ENCODE results near the gene WDR33.

Gene WDR33

DNA sequence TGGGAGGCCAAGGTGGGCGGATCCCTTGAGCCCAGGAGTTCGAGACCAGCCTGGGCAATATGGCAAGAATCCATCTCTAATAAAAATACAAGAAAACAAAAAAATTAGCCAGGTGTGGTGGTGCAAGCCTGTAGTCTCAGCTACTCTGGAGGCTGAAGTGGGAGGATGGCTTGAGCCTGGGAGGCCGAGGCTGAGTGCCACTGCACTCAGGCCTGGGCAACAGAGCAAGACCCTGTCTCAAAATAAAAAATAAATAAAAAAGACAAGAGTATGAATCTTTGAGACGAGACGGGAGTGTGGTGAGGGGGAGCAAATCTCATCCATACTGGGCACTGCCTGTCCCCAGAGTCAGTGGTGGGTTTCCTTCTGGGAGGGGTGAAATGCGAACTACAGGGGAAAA, 152.8 kb downstream of the WDR33 start:
- DNase-seq (ENCODE audit: low read depth, low spot score), result no peak
- WGBS (ENCODE audit: insufficient coverage, insufficient read length), result no CpG with 5 or more reads among the region's 6 CpGs

DNA sequence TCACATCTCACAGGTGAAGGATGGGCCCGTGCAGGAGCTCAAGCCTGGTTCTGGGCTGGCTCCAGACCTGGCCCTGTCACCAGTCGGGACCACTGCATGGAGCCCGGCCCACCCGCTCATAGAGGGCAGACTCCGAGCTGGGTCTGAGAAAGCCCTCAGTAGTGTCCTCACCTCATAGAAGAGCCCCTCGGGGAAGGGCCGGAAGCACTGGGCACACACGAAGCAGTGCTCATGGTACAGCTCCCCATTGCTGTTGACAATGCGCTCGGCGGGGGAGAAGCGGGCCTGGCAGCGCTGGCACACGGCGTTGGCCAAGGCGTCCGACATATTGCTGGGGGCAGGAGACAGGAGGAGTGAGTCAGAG, 153.8 kb downstream of the WDR33 start:
- H3K27ac ChIP-seq (ENCODE audit: low read length), result no peak overlapping the region
- no peaks in the 10 kb centered on the region for H3K27me3 ChIP-seq (ENCODE audit: control insufficient read depth, insufficient read depth, low read length)
- H3K9me3 ChIP-seq (ENCODE audit: control insufficient read depth, insufficient read depth, low read length), result no peaks in the 10 kb centered on the region
- no CpG with 5 or more reads among the region's 17 CpGs for WGBS (ENCODE audit: insufficient coverage, insufficient read length)
- no peak for DNase-seq (ENCODE audit: low read depth, low spot score)
- H3K4me1 ChIP-seq (ENCODE audit: control insufficient read depth, insufficient read depth, low read length), result no peaks in the 10 kb centered on the region
- no peaks in the 10 kb centered on the region for H3K36me3 ChIP-seq (ENCODE audit: control insufficient read depth, insufficient read depth, low read length)
- no peak overlapping the region for H3K4me3 ChIP-seq (ENCODE audit: low read length)

More for the DNA sequence above, 152.8 kb downstream of the WDR33 start:
- Histone ChIP-seq H3K27me3 (ENCODE audit: control insufficient read depth, insufficient read depth, low read length) (peaks cover 2% of the 10 kb centered on the region; the same call in 1 of the 2 replicates), H3K36me3 (ENCODE audit: control insufficient read depth, insufficient read depth, low read length) (no peaks in the 10 kb centered on the region), H3K9me3 (ENCODE audit: control insufficient read depth, insufficient read depth, low read length) (no peaks in the 10 kb centered on the region), H3K27ac (ENCODE audit: low read length) (no peak overlapping the region), H3K4me3 (ENCODE audit: low read length) (no peak overlapping the region), H3K4me1 (ENCODE audit: control insufficient read depth, insufficient read depth, low read length) (no peaks in the 10 kb centered on the region)

DNA sequence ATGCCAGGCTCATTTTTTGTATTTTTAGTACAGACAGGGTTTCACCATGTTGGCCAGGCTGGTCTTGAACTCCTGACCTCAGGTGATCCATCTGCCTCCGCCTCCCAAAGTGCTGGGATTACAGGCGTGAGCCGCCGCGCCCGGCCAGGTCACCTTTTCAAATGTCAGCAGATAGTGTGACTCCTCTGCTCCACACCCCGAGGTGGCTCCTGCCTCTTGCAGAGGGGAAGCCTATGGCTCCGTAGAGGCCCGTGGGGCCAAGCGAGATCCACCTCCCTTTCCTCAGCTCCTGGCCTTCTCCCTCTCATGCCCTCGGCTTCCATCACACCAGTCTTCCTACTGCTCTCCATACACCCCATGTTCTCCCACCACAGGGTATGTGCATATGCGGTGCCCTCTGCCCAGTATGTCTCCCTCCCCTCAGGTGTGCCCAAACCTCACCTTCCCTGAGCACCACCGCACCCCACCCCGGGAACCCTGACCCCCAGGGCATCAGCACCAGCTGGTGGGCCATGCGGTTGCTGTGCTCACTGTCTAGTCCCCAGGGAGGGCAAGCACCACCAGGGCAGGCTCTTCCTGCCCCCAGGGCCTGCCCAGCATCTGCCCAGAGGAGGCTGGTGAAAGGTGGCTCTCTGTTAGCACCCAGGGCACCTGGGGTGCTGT, 154.3 kb downstream of the WDR33 start:
- H3K4me1 ChIP-seq (ENCODE audit: control insufficient read depth, insufficient read depth, low read length), result no peaks in the 10 kb centered on the region
- no peak for DNase-seq (ENCODE audit: low read depth, low spot score)
- no CpG with 5 or more reads among the region's 15 CpGs for WGBS (ENCODE audit: insufficient coverage, insufficient read length)

DNA sequence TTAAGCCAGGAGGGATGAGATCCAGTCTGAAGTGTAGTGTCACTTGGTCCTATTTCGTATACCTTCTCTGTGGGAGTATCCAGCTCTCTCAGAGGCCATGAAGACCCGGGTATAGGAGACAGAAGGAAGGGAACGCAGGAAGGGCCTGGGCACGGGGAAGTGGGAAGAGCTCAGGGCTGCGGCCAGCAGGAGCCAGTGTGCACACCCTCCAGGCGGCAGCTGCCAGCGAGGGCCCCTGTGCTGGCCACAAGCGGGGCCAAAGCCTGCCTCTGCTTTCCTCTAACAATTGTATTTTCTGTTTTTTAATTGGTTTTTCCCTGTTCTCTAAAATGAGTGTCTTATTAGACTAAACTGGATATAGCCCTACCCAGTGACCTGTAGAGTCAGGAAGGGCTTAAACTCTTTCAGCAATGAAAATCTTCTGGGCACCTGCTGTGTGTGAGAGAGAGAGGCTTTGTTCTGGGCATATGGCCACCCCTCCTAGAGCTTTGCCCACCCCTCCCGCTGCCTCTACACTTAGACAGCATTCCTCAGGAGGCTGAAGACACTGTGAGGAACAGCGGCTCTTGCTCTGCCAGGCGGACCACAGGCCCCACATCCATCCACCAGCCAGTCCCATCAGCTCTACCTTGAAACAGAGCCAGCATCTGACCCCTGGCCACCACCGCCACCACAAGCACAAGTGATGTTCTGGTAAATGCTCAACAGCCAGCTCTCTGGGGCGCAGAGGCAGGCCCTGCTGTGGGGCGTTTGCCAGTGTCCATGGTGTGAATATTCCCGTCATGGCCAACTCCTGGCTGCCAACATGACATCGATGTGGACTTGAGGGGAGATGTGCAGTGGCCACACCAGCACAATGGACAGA, 155.5 kb downstream of the WDR33 start:
- H3K27me3 ChIP-seq (ENCODE audit: control insufficient read depth, insufficient read depth, low read length), result no peaks in the 10 kb centered on the region
- no CpG with 5 or more reads among the region's 16 CpGs for WGBS (ENCODE audit: insufficient coverage, insufficient read length)
- no peak for DNase-seq (ENCODE audit: low read depth, low spot score)
- H3K4me1 ChIP-seq (ENCODE audit: control insufficient read depth, insufficient read depth, low read length), result no peaks in the 10 kb centered on the region
- no peaks in the 10 kb centered on the region for H3K9me3 ChIP-seq (ENCODE audit: control insufficient read depth, insufficient read depth, low read length)
- H3K4me3 ChIP-seq (ENCODE audit: low read length), result no peak overlapping the region
- no peaks in the 10 kb centered on the region for H3K36me3 ChIP-seq (ENCODE audit: control insufficient read depth, insufficient read depth, low read length)
- no peak overlapping the region for H3K27ac ChIP-seq (ENCODE audit: low read length)

More for the DNA sequence above, 154.3 kb downstream of the WDR33 start:
- H3K27me3 ChIP-seq (ENCODE audit: control insufficient read depth, insufficient read depth, low read length), result no peaks in the 10 kb centered on the region
- H3K36me3 ChIP-seq (ENCODE audit: control insufficient read depth, insufficient read depth, low read length), result no peaks in the 10 kb centered on the region
- H3K4me3 ChIP-seq (ENCODE audit: low read length), result no peak overlapping the region
- no peaks in the 10 kb centered on the region for H3K9me3 ChIP-seq (ENCODE audit: control insufficient read depth, insufficient read depth, low read length)
- H3K27ac ChIP-seq (ENCODE audit: low read length), result no peak overlapping the region

DNA sequence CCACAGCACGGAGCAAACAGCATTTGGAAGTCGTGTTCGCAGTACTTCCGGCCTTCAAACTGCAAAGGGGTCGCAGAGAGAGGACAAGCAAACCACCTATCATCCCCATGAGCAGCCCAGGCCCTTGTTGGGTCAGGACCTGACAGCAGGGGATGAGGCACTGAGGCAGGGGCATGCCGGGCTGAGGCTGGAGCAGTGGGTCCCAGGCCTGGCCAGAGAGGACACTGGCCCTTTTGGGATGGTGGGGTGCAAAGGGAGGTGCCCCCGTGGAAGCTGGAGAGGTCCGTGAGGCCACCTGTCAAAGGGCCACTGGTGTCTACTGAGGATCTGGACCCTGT, 156.2 kb downstream of the WDR33 start:
- H3K4me1 ChIP-seq (ENCODE audit: control insufficient read depth, insufficient read depth, low read length), result no peaks in the 10 kb centered on the region
- H3K27me3 ChIP-seq (ENCODE audit: control insufficient read depth, insufficient read depth, low read length), result no peaks in the 10 kb centered on the region
- no peaks in the 10 kb centered on the region for H3K36me3 ChIP-seq (ENCODE audit: control insufficient read depth, insufficient read depth, low read length)
- no peak overlapping the region for H3K27ac ChIP-seq (ENCODE audit: low read length)
- DNase-seq (ENCODE audit: low read depth, low spot score), result no peak
- no CpG with 5 or more reads among the region's 8 CpGs for WGBS (ENCODE audit: insufficient coverage, insufficient read length)
- H3K9me3 ChIP-seq (ENCODE audit: control insufficient read depth, insufficient read depth, low read length), result no peaks in the 10 kb centered on the region
- no peak overlapping the region for H3K4me3 ChIP-seq (ENCODE audit: low read length)

DNA sequence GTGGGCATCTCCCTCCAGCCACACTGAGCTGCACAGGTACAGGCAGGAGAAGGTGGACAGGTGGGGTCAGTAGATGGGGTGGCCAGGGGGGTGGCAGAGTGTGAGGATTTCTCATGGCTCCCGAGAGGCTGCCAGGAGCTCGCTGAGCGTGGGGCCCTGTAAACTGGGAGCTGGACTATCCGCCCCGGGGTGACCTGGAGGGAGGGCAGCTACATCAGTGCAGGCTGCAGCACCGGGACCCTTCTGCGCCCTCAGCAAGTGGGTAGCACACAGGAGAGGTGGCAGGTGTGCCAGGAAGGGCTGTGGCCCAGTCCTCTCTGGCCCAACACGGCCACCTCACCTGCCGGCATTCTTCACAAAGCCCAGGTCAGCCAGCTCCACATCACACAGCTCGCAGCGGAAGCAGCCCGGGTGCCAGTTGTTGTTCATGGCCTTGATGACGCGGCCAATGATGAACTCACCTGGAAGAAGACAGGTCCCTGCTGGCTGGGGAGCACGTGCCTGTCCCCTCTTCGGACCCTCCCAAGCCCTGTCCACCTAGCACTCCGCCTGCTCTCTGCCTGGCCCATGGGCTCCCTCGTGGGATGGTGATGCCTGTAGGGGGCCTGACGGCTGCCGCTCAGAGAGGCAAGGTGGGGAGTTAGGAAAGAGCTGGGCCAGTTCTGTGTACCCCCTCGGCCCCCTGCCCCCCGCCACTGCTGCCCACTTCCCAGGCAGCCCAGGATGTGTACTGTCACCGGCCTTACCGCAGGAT, 156.7 kb downstream of the WDR33 start:
- H3K9me3 ChIP-seq (ENCODE audit: control insufficient read depth, insufficient read depth, low read length), result no peaks in the 10 kb centered on the region
- H3K27ac ChIP-seq (ENCODE audit: low read length), result no peak overlapping the region
- H3K4me1 ChIP-seq (ENCODE audit: control insufficient read depth, insufficient read depth, low read length), result 0 out of 2 replicates have a peak, but pooled peaks cover 1% of the 10 kb centered on the region
- no peaks in the 10 kb centered on the region for H3K27me3 ChIP-seq (ENCODE audit: control insufficient read depth, insufficient read depth, low read length)
- no peaks in the 10 kb centered on the region for H3K36me3 ChIP-seq (ENCODE audit: control insufficient read depth, insufficient read depth, low read length)
- no CpG with 5 or more reads among the region's 24 CpGs for WGBS (ENCODE audit: insufficient coverage, insufficient read length)
- H3K4me3 ChIP-seq (ENCODE audit: low read length), result no peak overlapping the region
- DNase-seq (ENCODE audit: low read depth, low spot score), result no peak

DNA sequence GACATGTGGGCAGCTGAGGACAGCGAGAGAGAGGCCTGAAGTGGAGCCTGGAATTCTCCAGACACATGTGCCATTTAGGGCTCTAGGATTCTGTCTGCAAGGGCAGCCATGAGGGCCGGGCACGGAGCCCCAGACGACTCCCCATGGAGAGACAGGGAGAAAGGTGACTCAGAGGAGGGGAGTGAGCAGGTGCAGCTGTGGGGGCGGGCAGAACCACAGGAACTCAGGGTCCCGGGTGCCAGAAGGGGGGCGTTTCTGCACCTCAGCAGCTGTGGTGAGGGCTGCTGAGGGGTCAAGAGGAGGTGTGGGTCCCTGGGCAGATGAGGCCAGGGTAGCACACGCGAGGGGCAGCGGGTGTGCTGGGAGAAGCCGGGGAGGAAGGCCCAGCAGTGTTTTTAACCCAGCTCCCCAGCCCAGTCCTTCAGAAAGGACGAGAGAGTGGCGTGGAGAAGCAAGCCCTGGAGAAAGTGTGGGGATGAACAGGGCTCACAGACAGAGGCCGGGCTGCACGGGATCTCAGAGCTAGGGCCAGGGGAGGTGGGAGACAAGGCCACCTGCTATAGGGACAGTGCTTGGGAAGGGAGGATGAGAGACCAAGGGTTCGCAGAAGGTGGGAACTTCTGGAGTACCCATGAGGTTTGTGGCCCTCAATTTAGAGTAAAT, 157.4 kb downstream of the WDR33 start:
- Histone ChIP-seq H3K27me3 (ENCODE audit: control insufficient read depth, insufficient read depth, low read length) (no peaks in the 10 kb centered on the region), H3K4me1 (ENCODE audit: control insufficient read depth, insufficient read depth, low read length) (0 out of 2 replicates have a peak, but pooled peaks cover 1% of the 10 kb centered on the region), H3K9me3 (ENCODE audit: control insufficient read depth, insufficient read depth, low read length) (no peaks in the 10 kb centered on the region), H3K4me3 (ENCODE audit: low read length) (no peak overlapping the region), H3K27ac (ENCODE audit: low read length) (no peak overlapping the region), H3K36me3 (ENCODE audit: control insufficient read depth, insufficient read depth, low read length) (no peaks in the 10 kb centered on the region)
- no CpG with 5 or more reads among the region's 16 CpGs for WGBS (ENCODE audit: insufficient coverage, insufficient read length)
- DNase-seq (ENCODE audit: low read depth, low spot score), result no peak

DNA sequence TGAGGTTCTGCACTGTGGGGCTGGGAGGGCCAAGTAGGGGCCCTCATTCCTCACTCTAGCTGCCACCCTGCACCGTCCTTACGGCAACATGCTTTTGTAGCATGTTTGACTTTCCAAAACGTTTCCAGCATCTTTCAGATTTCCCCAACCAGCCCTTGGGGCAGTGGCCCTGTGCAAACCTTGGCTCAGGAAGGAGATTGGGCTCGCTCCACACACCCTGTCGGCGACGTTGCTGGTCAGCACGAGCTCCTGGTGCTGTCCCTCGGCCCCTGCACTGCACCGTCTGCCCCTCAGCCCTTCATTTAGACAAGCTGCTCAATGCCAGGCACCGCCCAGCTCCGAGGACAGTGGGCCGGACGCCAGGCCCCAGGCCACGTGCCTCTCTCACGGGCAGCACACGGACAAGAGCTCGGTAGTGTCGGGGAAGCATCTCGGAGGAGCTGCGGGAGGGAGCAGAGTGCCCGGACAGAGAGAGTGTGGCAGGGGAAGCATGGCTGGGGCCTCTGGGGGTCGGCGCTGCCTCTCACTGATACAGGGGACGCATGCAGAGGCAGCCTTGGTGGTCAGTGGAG, 158.1 kb downstream of the WDR33 start:
- H3K27me3 ChIP-seq (ENCODE audit: control insufficient read depth, insufficient read depth, low read length), result no peaks in the 10 kb centered on the region
- no CpG with 5 or more reads among the region's 25 CpGs for WGBS (ENCODE audit: insufficient coverage, insufficient read length)
- no peaks in the 10 kb centered on the region for H3K9me3 ChIP-seq (ENCODE audit: control insufficient read depth, insufficient read depth, low read length)
- H3K4me1 ChIP-seq (ENCODE audit: control insufficient read depth, insufficient read depth, low read length), result 0 out of 2 replicates have a peak, but pooled peaks cover 1% of the 10 kb centered on the region
- DNase-seq (ENCODE audit: low read depth, low spot score), result no peak
- no peak overlapping the region for H3K4me3 ChIP-seq (ENCODE audit: low read length)
- H3K36me3 ChIP-seq (ENCODE audit: control insufficient read depth, insufficient read depth, low read length), result no peaks in the 10 kb centered on the region
- H3K27ac ChIP-seq (ENCODE audit: low read length), result no peak overlapping the region

DNA sequence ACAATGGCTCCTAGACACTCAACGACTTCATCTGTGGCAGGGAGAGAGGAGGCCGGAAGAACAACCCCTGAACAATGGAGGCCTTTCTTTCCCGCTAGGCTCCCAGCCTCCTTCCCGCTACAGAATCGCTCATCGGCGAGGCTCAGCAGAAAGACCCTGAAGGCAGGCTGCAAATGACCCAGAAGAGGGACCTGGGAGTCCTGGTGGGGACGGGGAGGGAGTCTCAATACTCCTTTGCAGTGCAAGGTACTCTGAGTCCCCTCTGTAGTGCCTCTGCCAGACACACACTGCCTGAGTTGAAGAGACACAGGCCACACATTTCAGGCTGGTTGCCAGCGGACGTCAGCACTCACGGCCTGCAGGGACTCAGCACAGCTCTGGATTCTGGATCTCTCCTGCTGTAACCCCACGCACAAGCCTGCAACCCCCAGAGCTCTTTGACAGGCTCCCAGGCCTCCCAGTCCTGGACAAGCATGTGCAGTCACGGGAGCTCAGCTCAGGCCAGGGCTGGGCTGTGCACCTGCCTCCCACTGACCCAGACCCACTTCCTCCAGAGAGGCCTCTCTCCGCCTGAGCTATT, 158.9 kb downstream of the WDR33 start:
- no peak for DNase-seq (ENCODE audit: low read depth, low spot score)
- H3K4me1 ChIP-seq (ENCODE audit: control insufficient read depth, insufficient read depth, low read length), result 0 out of 2 replicates have a peak, but pooled peaks cover 3% of the 10 kb centered on the region
- H3K36me3 ChIP-seq (ENCODE audit: control insufficient read depth, insufficient read depth, low read length), result no peaks in the 10 kb centered on the region
- no peak overlapping the region for H3K27ac ChIP-seq (ENCODE audit: low read length)
- WGBS (ENCODE audit: insufficient coverage, insufficient read length), result no CpG with 5 or more reads among the region's 14 CpGs
- H3K27me3 ChIP-seq (ENCODE audit: control insufficient read depth, insufficient read depth, low read length), result no peaks in the 10 kb centered on the region
- no peak overlapping the region for H3K4me3 ChIP-seq (ENCODE audit: low read length)
- no peaks in the 10 kb centered on the region for H3K9me3 ChIP-seq (ENCODE audit: control insufficient read depth, insufficient read depth, low read length)

Data from iPS DF 6.9 (cell line).